Measurements from ENCODE around the gene PLEKHJ1.

Gene PLEKHJ1

DNA sequence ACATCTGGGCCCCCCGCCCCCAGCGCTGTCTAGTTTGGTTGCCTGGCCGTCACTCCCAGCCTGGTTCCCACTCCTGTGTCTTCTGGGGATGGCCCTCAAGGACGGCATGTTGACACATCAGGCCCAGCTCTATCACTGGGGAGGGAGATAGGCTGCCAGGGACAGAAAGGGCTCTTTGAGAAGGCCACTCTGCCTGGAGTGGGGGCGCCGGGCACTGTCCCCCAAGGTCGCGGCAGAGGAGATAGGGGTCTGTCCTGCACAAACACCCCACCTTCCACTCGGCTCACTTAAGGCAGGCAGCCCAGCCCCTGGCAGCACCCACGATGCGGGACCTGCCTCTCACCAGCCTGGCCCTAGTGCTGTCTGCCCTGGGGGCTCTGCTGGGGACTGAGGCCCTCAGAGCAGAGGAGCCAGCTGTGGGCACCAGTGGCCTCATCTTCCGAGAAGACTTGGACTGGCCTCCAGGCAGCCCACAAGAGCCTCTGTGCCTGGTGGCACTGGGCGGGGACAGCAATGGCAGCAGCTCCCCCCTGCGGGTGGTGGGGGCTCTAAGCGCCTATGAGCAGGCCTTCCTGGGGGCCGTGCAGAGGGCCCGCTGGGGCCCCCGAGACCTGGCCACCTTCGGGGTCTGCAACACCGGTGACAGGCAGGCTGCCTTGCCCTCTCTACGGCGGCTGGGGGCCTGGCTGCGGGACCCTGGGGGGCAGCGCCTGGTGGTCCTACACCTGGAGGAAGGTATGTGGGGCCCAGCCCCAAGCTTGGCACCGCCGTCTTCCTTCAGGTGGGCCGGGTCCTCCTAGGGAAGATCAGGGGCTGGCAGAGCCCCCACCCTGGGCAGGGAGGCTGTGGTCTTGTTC, 13.1 kb upstream of the PLEKHJ1 start, which contains the start of gene AMH:
AMH (plus strand) TSS at position 314 of the 857 bp plus-strand sequence; CDS start at position 324, 10 bp downstream.
- FAIRE-seq = no peak
- no peak for DNase-seq (ENCODE audit: low spot score)

DNA sequence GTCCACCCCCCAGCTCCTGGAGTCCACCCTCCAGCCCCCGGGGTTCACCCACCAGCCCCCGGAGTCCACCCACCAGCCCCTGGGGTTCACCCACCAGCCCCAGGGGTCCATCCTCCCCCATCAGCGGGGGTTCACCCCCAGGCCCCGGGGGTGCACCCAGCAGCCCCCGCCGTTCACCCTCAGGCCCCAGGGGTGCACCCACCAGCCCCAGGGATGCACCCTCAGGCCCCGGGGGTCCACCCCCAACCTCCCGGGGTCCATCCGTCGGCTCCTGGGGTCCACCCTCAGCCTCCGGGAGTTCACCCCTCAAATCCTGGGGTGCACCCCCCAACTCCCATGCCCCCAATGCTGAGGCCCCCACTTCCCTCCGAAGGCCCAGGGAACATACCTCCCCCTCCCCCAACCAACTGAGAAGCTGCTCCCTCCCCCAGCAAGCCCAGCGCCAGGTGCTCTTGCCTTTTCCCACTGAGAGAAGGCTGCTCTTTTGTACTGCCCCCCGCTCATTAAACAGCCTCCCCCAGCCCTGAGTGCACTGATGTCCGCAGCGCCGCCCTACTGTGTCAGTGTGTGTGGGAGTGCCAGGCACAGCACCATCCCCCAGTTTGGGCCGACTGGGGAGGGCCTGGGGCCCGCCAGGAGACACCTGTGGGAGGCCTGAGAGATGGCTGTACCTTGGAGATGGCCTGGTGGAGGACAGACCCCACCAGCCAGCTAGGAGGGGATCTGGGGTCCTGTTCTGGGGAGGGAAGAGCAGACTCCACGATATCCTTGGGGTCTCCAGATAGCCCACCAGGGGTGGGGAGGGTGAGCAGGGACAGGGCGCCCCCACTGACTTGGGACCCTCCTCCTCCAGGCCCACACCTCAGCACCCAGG, 12.2 kb upstream of the PLEKHJ1 start:
- FAIRE-seq (no peak), DNase-seq (ENCODE audit: low spot score) (no peak)

DNA sequence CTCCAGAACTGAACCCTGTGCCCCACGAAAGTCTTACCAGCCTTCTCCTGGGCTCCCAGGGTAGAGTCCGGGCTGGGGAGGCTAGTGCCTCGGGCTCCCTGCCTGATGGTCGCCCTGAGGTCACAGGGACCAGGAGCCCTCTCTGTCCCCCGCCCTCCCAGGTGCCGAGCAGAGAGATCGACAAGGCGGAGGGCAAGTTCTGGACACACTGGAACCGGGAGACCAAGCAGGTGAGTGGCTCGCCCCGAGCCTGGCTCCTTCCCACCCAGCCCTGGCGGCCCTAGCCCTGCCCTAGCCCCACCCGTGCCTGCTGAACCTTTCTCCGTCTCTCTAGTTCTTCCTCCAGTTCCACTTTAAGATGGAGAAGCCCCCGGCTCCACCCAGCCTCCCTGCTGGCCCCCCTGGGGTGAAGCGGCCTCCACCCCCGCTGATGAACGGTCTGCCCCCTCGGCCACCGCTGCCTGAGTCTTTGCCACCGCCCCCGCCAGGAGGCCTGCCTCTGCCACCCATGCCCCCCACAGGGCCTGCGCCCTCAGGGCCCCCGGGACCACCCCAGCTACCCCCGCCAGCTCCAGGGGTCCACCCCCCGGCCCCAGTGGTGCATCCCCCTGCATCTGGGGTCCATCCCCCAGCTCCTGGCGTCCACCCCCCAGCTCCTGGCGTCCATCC, 11.4 kb upstream of the PLEKHJ1 start:
- FAIRE-seq = no peak
- DNase-seq (ENCODE audit: low spot score) = no peak

DNA sequence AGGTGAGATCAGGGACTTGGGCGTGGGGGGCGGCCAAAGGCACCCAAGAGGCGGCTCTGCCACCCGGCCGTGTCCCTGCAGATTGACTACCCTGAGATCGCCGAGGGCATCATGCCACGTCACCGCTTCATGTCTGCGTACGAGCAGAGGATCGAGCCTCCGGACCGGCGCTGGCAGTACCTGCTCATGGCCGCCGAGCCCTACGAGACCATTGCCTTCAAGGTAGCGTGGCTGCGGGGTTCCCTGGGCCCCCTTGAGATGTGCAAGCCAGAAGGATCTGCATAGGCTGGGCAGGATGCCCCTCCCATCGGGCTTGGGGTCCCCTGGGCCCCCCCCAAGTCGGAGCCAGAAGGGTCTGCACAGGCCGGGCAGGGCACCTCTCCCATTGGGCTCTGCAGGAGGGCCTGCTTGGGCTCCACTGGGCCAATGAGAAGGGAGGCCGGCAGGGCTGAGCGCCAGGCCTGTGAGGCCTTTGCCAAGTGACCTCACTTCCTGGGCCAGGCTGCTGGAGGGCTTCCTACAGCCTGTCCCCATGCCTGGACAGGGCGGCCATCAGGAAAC, 10.8 kb upstream of the PLEKHJ1 start:
- no peak for DNase-seq (ENCODE audit: low spot score)
- FAIRE-seq = no peak

DNA sequence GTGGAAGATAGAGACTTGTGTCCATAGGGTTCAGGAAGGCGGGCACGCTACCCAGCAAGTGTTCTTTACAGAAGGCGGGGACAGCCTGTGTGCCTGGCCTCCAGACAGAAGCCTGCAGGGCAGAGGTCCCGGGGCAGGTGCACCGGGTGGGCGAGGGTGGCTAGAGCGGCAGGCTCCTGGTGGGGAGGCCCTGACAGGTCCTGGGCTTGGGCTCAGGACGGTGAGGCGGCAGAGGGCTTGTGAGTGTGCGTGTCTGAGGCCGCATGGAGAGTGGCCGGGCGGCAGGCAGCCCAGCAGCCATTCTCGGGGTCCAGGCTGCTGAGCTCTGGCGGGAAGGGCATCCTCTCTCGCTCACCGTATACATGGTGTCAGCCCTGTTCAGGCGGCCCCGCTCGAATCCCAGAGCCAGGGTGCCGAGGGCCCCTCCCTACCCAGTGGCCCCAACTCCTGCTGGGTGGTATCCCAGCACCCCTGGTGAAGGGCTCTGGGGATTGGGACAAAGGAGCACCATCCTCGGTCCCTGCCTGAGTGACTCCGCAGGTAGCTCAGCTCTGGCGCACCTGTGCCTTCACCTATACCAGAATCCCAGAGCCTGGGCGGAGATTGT, 10.0 kb upstream of the PLEKHJ1 start:
- FAIRE-seq = no peak
- DNase-seq (ENCODE audit: low spot score) = no peak

DNA sequence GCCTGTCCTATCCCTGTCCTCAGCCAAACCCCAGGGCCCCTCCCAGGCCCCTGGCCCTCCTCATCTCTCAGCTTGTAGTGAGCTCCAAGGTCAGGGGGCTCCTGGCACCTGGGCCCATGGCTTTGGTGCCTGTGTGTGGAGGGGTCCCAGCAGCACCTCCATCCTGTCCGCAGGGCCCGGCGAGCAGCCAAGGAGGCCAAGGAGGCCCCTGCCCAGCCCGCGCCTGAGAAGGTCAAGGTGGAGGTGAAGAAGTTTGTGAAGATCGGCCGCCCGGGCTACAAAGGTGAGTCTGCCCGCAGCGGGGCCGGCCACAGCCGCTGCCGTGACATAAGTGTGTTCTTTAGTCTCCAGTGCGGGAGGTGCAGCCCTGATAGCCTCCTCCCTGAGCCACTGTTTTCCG, 9.1 kb upstream of the PLEKHJ1 start:
- DNase-seq (ENCODE audit: low spot score) (no peak), FAIRE-seq (no peak)

DNA sequence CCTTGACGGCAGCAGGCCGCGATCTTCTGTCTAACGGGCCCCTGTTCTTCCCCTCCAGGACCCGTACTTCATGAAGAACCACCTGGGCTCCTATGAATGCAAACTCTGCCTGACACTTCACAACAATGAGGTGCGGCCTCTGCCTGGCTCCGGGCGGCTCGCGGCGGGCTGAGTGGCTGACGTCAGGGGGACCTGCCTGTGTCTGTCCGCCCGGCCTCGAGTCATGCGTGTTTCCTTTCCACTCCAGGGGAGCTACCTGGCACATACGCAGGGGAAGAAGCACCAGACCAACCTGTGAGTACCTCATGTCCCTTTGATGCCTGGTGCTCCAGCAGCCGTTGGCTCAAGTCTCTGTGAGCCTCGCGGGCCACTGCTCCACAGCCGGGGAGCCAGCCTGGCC, 8.4 kb upstream of the PLEKHJ1 start:
- FAIRE-seq = no peak
- no peak for DNase-seq (ENCODE audit: low spot score)

DNA sequence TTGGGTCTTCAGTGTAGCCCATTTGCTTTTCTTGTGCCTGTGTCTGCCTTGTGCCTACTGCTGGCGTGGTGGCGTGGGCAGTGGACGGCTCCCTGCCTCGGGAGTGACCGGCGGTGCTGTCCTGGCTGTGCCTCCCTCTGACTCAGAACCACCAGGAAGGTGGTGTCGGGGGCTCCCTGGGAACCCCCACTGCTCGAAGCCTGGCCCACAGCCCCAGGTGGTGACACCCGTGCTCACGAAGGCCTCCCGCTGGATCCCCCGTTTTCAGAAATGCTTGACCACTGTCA, 7.9 kb upstream of the PLEKHJ1 start:
- FAIRE-seq (no peak), DNase-seq (ENCODE audit: low spot score) (no peak)

DNA sequence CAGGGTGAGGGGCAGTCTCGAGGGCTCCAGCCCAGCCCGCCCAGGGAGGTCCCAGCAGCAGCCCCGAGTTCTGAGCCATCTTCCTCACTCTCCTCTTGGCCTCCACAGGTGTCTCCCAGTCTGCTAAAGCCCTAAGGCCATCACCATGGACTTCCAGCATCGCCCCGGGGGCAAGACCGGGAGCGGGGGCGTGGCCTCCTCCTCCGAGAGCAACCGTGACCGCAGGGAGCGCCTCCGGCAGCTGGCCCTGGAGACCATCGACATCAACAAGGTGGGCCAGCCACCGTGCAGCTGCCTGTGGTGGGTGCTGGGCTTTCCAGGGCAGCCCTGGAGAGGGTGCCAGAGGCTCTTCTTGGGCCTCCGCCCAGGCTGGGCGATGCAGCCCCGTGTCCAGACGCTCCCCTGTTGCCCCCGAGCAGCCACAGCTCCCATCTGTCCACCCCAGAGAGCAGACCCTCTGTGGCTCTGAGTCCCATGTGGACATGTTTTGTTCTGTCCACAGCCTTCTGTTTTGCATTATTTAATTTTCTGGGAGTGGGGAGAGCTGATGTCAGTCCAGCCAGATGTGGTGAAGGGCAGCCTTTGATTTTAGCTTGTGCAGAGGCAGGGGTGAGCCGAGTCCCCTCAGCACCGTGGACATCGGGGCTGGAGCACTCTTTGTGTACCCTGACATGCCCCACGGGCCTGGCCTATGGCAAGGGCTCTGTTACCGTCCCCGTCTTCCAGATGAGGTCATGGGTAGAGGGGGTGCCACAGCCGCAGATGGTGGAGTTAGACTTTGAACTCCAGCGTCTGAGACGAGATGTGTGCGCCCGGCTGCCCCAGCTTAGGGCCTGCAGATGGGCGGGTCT, 7.4 kb upstream of the PLEKHJ1 start:
- no peak for FAIRE-seq
- DNase-seq (ENCODE audit: low spot score) = no peak

DNA sequence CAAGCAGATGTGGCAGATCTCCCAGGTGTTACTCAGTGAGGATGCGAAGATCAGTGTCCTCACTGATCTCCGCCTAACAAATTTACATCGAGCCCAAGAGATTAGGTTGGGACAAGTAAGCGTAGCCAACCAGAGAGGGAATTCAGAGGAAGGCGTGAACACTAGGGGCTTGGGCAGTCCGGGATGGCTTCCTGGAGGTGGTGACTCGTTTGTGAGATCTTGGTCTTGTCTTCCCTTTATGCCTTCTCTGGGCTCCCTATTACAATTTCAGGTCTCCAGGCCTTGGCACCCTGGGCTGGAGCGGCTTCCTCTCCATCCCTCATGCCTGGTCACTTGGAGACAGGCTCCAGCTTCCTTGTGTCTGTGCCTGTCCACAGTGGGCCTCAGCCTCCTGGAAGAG, 6.7 kb upstream of the PLEKHJ1 start:
- DNase-seq (ENCODE audit: low spot score) (no peak), FAIRE-seq (no peak)

DNA sequence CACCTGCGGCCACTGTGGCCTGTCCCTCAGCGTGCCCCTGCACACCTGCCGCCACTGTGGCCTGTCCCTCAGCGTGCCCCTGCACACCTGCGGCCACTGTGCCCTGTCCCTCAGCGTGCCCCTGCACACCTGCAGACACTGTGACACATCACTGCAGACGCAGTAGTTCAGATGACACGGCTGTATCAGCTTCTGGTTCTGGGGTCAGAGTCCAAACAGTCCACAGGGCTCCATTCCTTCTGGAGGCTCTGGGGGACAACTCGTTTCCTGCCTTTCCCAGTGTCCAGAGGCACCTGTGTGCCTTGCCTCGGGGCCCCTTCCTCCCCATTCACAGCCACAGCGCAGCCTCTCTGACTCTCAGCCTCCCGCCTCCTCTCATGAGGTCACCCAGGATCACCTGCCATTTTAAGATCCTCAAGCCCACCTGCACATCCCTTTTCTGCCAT, 6.0 kb upstream of the PLEKHJ1 start:
- no peak for FAIRE-seq
- DNase-seq (ENCODE audit: low spot score) = no peak

DNA sequence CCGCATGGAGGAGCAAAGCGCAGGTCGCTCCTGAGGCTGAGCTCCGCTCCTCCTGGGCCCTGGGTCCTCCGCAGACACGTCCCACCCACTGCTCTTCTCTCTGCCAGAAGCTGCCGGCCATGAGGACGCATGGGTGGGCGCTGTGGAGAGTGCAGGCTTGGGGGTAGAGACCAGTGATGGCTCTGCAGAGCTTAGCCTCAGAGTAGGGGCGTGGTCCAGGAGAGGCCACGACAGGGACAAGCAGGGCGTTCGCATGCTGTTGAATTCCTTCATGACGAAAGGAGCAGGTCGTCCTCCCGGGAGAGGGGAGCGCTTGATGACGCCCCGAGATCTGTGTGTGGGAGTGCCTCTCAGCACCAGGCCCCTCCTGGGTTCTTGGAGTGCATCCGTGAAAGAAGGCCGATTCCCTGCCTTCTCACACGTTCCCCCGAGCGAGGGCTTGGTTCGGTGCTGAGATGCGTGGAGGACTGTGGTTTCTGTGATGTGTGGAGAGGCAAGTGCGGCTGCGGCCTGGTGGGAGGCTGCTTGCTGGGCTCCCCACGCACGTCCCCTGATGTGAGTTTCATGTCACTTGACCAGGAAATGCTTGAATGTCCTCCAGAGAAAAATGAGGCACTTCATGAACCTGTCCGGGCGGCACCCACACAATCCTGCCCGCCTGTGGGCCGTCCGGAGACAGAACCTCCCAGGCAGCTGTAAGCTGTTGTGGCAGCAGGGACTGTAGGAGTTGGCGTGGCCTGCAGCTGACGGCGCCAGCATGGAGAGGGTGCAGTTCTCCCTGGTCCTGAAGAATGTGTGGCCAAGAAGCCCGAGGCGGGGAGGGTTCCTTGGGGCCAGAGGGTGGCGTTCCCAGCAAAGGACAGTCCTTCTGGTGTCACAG, 5.0 kb upstream of the PLEKHJ1 start:
- no peak for DNase-seq (ENCODE audit: low spot score)
- FAIRE-seq = no peak

DNA sequence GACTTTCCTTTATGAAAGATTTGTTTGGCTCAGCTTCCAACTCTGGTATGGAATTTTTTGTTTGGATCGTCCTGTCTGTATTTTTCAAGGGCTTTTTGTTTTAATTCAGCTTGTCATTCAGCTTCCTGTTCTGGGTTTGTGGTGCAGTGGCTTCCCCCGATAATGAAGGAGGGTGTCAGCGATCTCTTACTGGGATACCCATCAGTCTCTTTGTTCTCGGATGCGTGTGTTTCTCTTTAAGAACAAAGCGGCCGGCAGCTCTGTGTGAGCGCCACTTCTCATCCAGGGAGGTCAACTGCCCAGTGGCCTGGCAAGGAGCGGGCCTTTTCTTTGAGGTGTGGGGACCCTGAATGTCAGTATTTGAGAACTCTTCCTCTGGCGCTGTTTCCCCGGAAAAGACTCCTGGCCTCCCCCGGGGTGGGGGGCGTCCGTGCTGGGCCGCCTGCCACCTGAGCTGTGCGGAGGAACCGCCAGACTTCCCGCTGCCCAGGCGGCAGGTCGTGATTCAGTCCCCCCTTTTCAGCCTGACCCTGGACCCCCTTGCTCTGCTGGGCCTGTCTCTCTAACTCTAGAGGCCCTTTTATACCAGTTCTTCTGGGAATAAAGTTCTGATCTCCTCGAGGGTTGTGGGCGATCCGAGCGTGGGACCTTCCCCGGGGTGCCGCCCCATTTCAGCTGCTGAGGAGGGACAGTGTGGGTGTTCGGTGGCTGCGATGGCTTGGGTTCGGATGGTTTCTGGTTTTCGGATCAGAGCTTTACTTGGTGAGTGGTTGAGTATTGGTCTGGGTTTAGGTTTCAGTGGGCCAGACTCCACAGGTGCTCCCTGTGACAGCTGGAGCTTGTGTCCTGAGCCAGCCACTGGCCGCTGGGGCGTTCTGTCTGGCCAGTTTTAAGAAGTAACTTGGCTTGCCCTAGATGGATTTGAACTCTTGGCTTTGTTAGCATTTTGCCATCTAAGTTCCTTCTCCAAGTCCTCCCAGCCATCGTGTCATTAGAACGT, 3.9 kb upstream of the PLEKHJ1 start:
- FAIRE-seq (no peak), DNase-seq (ENCODE audit: low spot score) (no peak)

DNA sequence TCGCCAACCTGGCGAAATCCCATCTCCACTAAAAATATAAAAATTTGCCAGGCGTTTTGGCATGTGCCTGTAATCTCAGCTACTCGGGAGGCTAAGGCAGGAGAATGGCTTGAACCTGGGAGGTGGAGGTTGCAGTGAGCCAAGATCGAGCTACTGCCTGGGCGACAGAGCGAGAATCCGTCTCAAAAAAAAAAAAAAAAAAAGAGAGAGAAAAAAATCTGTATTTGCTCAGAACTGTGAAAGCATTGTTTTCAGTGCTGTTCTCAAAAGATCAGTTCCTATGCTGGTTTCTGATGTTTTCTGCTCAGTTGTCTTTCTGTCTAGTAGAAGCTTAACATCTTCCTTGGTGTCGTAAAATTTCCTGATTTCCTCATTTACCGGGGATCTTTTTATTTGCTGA, 3.0 kb upstream of the PLEKHJ1 start:
- FAIRE-seq (no peak), DNase-seq (ENCODE audit: low spot score) (no peak)

DNA sequence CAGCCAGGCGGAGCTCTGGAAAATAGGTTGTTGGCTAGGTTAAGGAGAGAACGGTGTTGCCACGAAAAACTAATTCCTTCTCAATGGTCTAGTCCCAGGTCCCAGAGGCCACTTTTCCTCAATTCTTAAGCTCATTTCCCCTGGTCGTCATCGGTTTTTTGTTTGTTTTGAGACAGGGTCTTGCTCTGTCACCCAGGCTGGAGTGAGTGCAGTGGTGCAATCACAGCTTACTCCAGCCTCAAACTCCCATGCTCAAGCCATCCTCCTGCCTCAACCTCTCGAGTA, 1.7 kb upstream of the PLEKHJ1 start:
- DNase-seq (ENCODE audit: low spot score) (no peak), FAIRE-seq (no peak)

DNA sequence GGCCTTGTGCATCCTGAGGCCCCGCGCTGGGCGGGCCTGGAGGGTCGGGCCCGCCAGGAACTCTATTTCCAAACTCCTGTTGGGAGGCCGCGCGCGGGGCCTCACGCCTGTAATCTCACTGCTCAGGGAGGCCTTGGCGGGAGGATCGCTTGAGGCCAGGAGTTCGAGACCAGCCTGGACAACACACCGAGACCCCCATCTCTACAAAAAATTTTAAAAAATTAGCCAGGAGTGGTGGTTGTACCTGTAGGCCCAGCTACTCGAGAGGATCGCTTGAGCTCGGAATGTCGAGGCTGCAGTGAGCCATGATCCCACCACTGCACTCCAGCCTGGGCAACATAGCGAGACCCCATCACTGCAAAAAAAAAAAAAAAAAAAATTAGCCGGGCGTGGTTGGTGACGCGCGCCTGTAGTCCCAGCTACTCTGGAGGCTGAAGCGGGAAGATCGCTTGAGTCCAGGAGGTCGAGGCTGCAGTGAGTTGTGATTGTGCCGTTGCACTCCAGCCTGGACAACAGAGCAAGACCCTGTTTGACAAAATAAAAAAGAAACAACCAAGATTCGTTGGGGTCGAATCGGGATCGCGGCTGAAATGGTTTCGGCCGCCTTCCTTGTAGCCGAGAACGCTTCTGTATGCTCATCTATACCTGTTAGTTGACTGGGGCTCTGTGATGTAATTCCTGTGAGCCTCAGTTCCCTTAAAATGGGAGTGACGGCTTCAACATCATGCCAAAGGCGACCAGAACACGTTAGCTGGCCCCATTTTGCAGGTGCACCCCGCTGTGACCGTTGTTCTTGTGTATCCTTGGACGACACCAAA, 1.1 kb upstream of the PLEKHJ1 start:
- DNase-seq (ENCODE audit: low spot score) (no peak), FAIRE-seq (no peak)

DNA sequence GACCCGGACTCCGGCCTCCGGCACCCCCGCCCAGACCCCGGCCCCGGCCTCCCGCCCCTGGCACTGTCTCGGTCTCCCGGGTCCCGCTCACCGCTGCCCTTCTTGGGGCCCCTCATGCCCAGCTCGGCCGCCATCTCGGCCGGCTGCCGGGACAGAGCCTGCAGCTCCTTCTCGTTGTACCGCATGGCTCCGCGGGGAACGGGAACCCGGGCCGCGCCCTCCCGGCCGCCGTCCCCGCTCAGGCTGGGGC, 140 bp downstream of the PLEKHJ1 start:
- DNase-seq (ENCODE audit: low spot score) = no peak
- no peak for FAIRE-seq

Measured in urothelium cell line (cell line).